Measurements from ENCODE around the gene AGAP1.

AGAP1 gene

GRCh38 chr2:236095504-236095903 lies 601.7 kb downstream of the AGAP1 start:
- no peak for DNase-seq (ENCODE audit: low read depth)

GRCh38 chr2:236101311-236101950 lies 607.6 kb downstream of the AGAP1 start:
- no peak for DNase-seq (ENCODE audit: low read depth)

- no peak for DNase-seq (ENCODE audit: low read depth)
These were observed 609.1 kb downstream of the AGAP1 start for GRCh38 chr2:236102971-236103370.

- DNase-seq (ENCODE audit: low read depth) = no peak
These were observed 610.1 kb downstream of the AGAP1 start for GRCh38 chr2:236103981-236104380.

GRCh38 chr2:236105955-236106607 lies 612.2 kb downstream of the AGAP1 start:
- DNase-seq (ENCODE audit: low read depth) = no peak

GRCh38 chr2:236106761-236107160 lies 612.9 kb downstream of the AGAP1 start:
- DNase-seq (ENCODE audit: low read depth) = no peak

GRCh38 chr2:236107536-236107935 lies 613.7 kb downstream of the AGAP1 start:
- DNase-seq (ENCODE audit: low read depth) = no peak

- DNase-seq (ENCODE audit: low read depth) = no peak
These were observed 614.2 kb downstream of the AGAP1 start for GRCh38 chr2:236107942-236108625.

GRCh38 chr2:236109061-236109460 lies 615.2 kb downstream of the AGAP1 start:
- no peak for DNase-seq (ENCODE audit: low read depth)

GRCh38 chr2:236109473-236109872 lies 615.6 kb downstream of the AGAP1 start:
- no peak for DNase-seq (ENCODE audit: low read depth)

- DNase-seq (ENCODE audit: low read depth) = no peak
These were observed 618.6 kb downstream of the AGAP1 start for GRCh38 chr2:236112466-236112865.

- DNase-seq (ENCODE audit: low read depth) = no peak
These were observed 619.6 kb downstream of the AGAP1 start for GRCh38 chr2:236113425-236113824.

- no peak for DNase-seq (ENCODE audit: low read depth)
These were observed 620.1 kb downstream of the AGAP1 start for GRCh38 chr2:236113948-236114347.

GRCh38 chr2:236114959-236115358 lies 621.1 kb downstream of the AGAP1 start:
- no peak for DNase-seq (ENCODE audit: low read depth)

GRCh38 chr2:236117401-236117800 lies 623.6 kb downstream of the AGAP1 start:
- DNase-seq (ENCODE audit: low read depth) = no peak

GRCh38 chr2:236117861-236118269 lies 624.0 kb downstream of the AGAP1 start:
- DNase-seq (ENCODE audit: low read depth) = no peak

- no peak for DNase-seq (ENCODE audit: low read depth)
These were observed 625.2 kb downstream of the AGAP1 start for GRCh38 chr2:236119003-236119402.

- DNase-seq (ENCODE audit: low read depth) = no peak
These were observed 625.6 kb downstream of the AGAP1 start for GRCh38 chr2:236119476-236119875.

- DNase-seq (ENCODE audit: low read depth) = no peak
These were observed 626.3 kb downstream of the AGAP1 start for GRCh38 chr2:236120141-236120601.

- no peak for DNase-seq (ENCODE audit: low read depth)
These were observed 627.0 kb downstream of the AGAP1 start for GRCh38 chr2:236120829-236121228.

- DNase-seq (ENCODE audit: low read depth) = no peak
These were observed 627.7 kb downstream of the AGAP1 start for GRCh38 chr2:236121546-236121945.

- DNase-seq (ENCODE audit: low read depth) = no peak
These were observed 628.4 kb downstream of the AGAP1 start for GRCh38 chr2:236122236-236122635.

- DNase-seq (ENCODE audit: low read depth) = no peak
These were observed 629.9 kb downstream of the AGAP1 start for GRCh38 chr2:236123716-236124115.
